Activated naive CD8-positive, alpha-beta T cell (primary cell): Measurements from ENCODE around the gene AMFR.

Experiments
- H3K27ac Mint-ChIP-seq: one replicate; pipeline ENCODE4 v1.8.0; 2021; ENCODE audit warnings: mixed read lengths
- H3K27me3 Mint-ChIP-seq: one replicate; pipeline ENCODE4 v1.8.0; 2021; ENCODE audit warnings: mixed read lengths
- H3K36me3 Mint-ChIP-seq: one replicate; pipeline ENCODE4 v1.8.0; 2021; ENCODE audit warnings: mixed read lengths
- H3K4me1 Mint-ChIP-seq: one replicate; pipeline ENCODE4 v1.8.0; 2021; ENCODE audit warnings: low read depth, mixed read lengths
- H3K4me3 Mint-ChIP-seq: one replicate; pipeline ENCODE4 v1.8.0; 2021; ENCODE audit warnings: mild to moderate bottlenecking, mixed read lengths
- H3K9me3 Mint-ChIP-seq: one replicate; pipeline ENCODE4 v1.8.0; 2021; ENCODE audit warnings: low read depth, mixed read lengths

The AMFR gene

GRCh38 chr16:56317998-56318826 is 107.1 kb downstream of the AMFR start:
- H3K4me3 Mint-ChIP-seq, result peak overlapping the region; percentile 44
- no peaks in the 10 kb centered on the region for H3K27me3 Mint-ChIP-seq
- H3K9me3 Mint-ChIP-seq, result no peaks in the 10 kb centered on the region
- H3K4me1 Mint-ChIP-seq, result peaks cover 3% of the 10 kb centered on the region
- no peak overlapping the region for H3K27ac Mint-ChIP-seq
- H3K36me3 Mint-ChIP-seq, result no peaks in the 10 kb centered on the region

DNA sequence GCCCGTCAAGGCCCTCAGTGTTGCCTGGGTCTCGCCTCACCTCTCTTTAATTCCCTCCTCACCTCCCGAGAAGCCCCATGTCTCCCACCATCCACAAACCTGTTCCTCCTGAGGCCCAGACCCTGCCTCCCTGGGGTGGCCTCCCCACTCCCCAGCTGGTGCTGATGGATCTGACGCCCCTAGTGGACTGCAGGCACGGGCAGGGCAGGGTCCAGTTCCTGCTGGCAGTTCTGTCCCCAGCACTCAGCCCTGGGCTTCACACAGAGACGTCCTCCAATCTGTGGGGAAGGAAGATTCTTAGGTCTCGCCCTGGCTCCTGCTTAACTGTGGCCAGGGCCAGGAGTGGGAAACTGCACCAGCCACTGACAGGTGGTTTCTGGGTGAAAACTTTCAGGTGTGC is 108.8 kb downstream of the AMFR start:
- Mint-ChIP-seq H3K36me3 (no peaks in the 10 kb centered on the region), H3K4me1 (peaks cover 3% of the 10 kb centered on the region), H3K9me3 (no peaks in the 10 kb centered on the region), H3K4me3 (no peak overlapping the region), H3K27me3 (no peaks in the 10 kb centered on the region), H3K27ac (no peak overlapping the region)

GRCh38 chr16:56315955-56316354 is 109.4 kb downstream of the AMFR start:
- Mint-ChIP-seq H3K36me3 (no peaks in the 10 kb centered on the region), H3K27ac (no peak overlapping the region), H3K4me3 (no peak overlapping the region), H3K27me3 (no peaks in the 10 kb centered on the region), H3K4me1 (peaks cover 3% of the 10 kb centered on the region), H3K9me3 (no peaks in the 10 kb centered on the region)

- H3K27ac Mint-ChIP-seq, result no peak overlapping the region
Measured at GRCh38 chr16:56314244-56314850, 111.0 kb downstream of the AMFR start.

GRCh38 chr16:56312556-56312955 is 112.8 kb downstream of the AMFR start:
- Mint-ChIP-seq H3K9me3 (no peaks in the 10 kb centered on the region), H3K27ac (no peak overlapping the region), H3K4me3 (no peak overlapping the region), H3K36me3 (no peaks in the 10 kb centered on the region), H3K4me1 (peaks cover 2% of the 10 kb centered on the region), H3K27me3 (no peaks in the 10 kb centered on the region)

More at GRCh38 chr16:56314244-56314850, 111.0 kb downstream of the AMFR start:
- Mint-ChIP-seq H3K36me3 (no peaks in the 10 kb centered on the region), H3K4me3 (no peak overlapping the region), H3K27me3 (no peaks in the 10 kb centered on the region), H3K4me1 (peaks cover 4% of the 10 kb centered on the region), H3K9me3 (no peaks in the 10 kb centered on the region)

DNA sequence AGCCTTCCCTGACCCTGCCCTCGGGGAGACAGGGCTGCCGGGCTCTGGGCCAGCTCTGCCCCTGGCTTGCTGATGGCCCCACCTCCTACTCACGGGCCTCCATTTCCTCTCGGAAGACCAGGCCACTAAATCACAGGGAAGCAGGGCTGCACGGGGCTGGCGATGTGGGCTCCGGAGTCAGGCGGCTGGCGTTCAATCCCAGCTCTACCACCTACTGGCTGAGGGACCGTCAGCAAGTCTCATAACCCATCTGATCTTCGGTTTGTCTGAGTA is 113.4 kb downstream of the AMFR start:
- no peaks in the 10 kb centered on the region for H3K27me3 Mint-ChIP-seq
- H3K4me3 Mint-ChIP-seq, result no peak overlapping the region
- peaks cover 2% of the 10 kb centered on the region for H3K4me1 Mint-ChIP-seq
- H3K9me3 Mint-ChIP-seq, result no peaks in the 10 kb centered on the region
- no peak overlapping the region for H3K27ac Mint-ChIP-seq
- H3K36me3 Mint-ChIP-seq, result no peaks in the 10 kb centered on the region
